Measurements from ENCODE around the gene DUOXA2. TPM values are rescaled to one million over a fixed set of nuclear protein-coding genes. Genes with fewer than 3 reads are reported as not detected.

DUOXA2 gene
- polyA plus RNA-seq, 1 donor (not counting 4 experiments of a cell fraction or from before 2014, with no cell fraction given): not detected

DNA sequence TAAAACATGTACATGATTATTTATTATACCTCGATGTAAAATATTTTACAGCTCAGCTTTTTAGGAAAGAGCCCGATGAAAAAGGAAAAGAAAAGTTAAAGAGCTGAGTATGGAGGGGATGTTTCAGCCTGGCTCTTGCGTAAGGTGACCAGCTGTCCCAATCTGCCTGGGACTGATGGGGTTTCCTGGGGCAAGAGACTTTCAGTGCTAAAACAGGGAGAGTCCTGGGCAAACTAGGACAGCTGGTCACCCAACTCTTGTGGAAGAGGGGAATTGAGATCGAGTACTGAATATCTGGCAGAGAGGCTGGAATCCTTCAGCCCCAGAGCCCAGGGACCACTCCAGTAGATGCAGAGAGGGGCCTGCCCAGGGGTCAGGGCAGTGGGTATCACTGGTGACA, 21.1 kb upstream of the DUOXA2 start:
- peaks cover 9% of the 10 kb centered on the region for H3K27me3 ChIP-seq (ENCODE audit: control insufficient read depth, extremely low read depth, insufficient read depth, low read length)
- no peaks in the 10 kb centered on the region for H3K9me1 ChIP-seq (ENCODE audit: control insufficient read depth, extremely low read depth, insufficient read depth, low read length)
- H3K4me1 ChIP-seq (ENCODE audit: control insufficient read depth, extremely low read depth, insufficient read depth, low read length): no peaks in the 10 kb centered on the region
- H3K9ac ChIP-seq (ENCODE audit: control insufficient read depth, extremely low read depth, insufficient read depth, low read length): no peak overlapping the region
- H3K27ac ChIP-seq (ENCODE audit: control insufficient read depth, insufficient read depth, low read length): no peak overlapping the region
- no peaks in the 10 kb centered on the region for H3K79me2 ChIP-seq (ENCODE audit: control insufficient read depth, insufficient read depth, low read length)
- DNase-seq (ENCODE audit: low read depth, low spot score) (no peak), FAIRE-seq (no peak)
- H3K4me2 ChIP-seq (ENCODE audit: control insufficient read depth, extremely low read depth, insufficient read depth, low read depth, low read length): no peak overlapping the region
- TF ChIP-seq, protein P1, sequence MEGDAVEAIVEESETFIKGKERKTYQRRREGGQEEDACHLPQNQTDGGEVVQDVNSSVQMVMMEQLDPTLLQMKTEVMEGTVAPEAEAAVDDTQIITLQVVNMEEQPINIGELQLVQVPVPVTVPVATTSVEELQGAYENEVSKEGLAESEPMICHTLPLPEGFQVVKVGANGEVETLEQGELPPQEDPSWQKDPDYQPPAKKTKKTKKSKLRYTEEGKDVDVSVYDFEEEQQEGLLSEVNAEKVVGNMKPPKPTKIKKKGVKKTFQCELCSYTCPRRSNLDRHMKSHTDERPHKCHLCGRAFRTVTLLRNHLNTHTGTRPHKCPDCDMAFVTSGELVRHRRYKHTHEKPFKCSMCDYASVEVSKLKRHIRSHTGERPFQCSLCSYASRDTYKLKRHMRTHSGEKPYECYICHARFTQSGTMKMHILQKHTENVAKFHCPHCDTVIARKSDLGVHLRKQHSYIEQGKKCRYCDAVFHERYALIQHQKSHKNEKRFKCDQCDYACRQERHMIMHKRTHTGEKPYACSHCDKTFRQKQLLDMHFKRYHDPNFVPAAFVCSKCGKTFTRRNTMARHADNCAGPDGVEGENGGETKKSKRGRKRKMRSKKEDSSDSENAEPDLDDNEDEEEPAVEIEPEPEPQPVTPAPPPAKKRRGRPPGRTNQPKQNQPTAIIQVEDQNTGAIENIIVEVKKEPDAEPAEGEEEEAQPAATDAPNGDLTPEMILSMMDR (optimal IDR thresholded peaks at IDR 0.05 in 1 of 3, IDR thresholded peaks at IDR 0.05 in 1 of 3, conservative IDR thresholded peaks at IDR 0.05 in 1 of 3; ENCODE audit: extremely low read depth in 1 of 3, insufficient read depth in 2 of 3, low read length in 3 of 3): no peak
- no peak for TF ChIP-seq EZH2 (IDR thresholded peaks at IDR 0.05; ENCODE audit: low read length)
- H3K4me3 ChIP-seq (ENCODE audit: control insufficient read depth in 2 of 3, extremely low read depth in 1 of 3, insufficient read depth in 2 of 3, low read depth in 1 of 3, low read length in 3 of 3): no peak overlapping the region
- no peaks in the 10 kb centered on the region for H4K20me1 ChIP-seq (ENCODE audit: control insufficient read depth, extremely low read depth, insufficient read depth, low read length)
- no peaks in the 10 kb centered on the region for H3K36me3 ChIP-seq (ENCODE audit: control insufficient read depth in 2 of 2, extremely low read depth in 1 of 2, insufficient read depth in 2 of 2, low read length in 2 of 2)
- H2AFZ ChIP-seq (ENCODE audit: control insufficient read depth, low read length): no peak overlapping the region
- dilution Hi-C loops (cut with MboI; ENCODE audit: extremely low pct_ligation_motif_present, low sequenced_read_pairs): no loop called here
- no peaks in the 10 kb centered on the region for H3K9me3 ChIP-seq (ENCODE audit: control insufficient read depth, low read depth, low read length)

GRCh38 chr15:45093622-45094357, 20.3 kb upstream of the DUOXA2 start:
- Histone ChIP-seq H3K9me1 (ENCODE audit: control insufficient read depth, extremely low read depth, insufficient read depth, low read length) (no peaks in the 10 kb centered on the region), H2AFZ (ENCODE audit: control insufficient read depth, low read length) (no peak overlapping the region), H3K27ac (ENCODE audit: control insufficient read depth, insufficient read depth, low read length) (no peak overlapping the region), H3K4me2 (ENCODE audit: control insufficient read depth, extremely low read depth, insufficient read depth, low read depth, low read length) (no peak overlapping the region), H3K9me3 (ENCODE audit: control insufficient read depth, low read depth, low read length) (no peaks in the 10 kb centered on the region), H3K4me3 (ENCODE audit: control insufficient read depth in 2 of 3, extremely low read depth in 1 of 3, insufficient read depth in 2 of 3, low read depth in 1 of 3, low read length in 3 of 3) (no peak overlapping the region), H3K27me3 (ENCODE audit: control insufficient read depth, extremely low read depth, insufficient read depth, low read length) (peaks cover 9% of the 10 kb centered on the region), H3K79me2 (ENCODE audit: control insufficient read depth, insufficient read depth, low read length) (no peaks in the 10 kb centered on the region), H3K9ac (ENCODE audit: control insufficient read depth, extremely low read depth, insufficient read depth, low read length) (no peak overlapping the region), H4K20me1 (ENCODE audit: control insufficient read depth, extremely low read depth, insufficient read depth, low read length) (no peaks in the 10 kb centered on the region), H3K36me3 (ENCODE audit: control insufficient read depth in 2 of 2, extremely low read depth in 1 of 2, insufficient read depth in 2 of 2, low read length in 2 of 2) (no peaks in the 10 kb centered on the region), H3K4me1 (ENCODE audit: control insufficient read depth, extremely low read depth, insufficient read depth, low read length) (no peaks in the 10 kb centered on the region)
- DNase-seq (ENCODE audit: low read depth, low spot score) (no peak), FAIRE-seq (no peak)
- TF ChIP-seq, protein P1 (optimal IDR thresholded peaks at IDR 0.05 in 1 of 3, IDR thresholded peaks at IDR 0.05 in 1 of 3, conservative IDR thresholded peaks at IDR 0.05 in 1 of 3; ENCODE audit: extremely low read depth in 1 of 3, insufficient read depth in 2 of 3, low read length in 3 of 3): no peak
- TF ChIP-seq EZH2 (IDR thresholded peaks at IDR 0.05; ENCODE audit: low read length): no peak
- dilution Hi-C loops (cut with MboI; ENCODE audit: extremely low pct_ligation_motif_present, low sequenced_read_pairs): no loop called here

Measured in keratinocyte (primary cell).